HepG2 (cell line): ENCODE data around the gene UEVLD. TPM values are rescaled to one million over a fixed set of nuclear protein-coding genes. Genes with fewer than 3 reads are reported as not detected.

Experiments
- ATAC-seq: fragments of 200-7000 bp; cut with Tn5 transposase; 3 replicates; pipeline ENCODE4 v1.9.1; 2020; ENCODE audit warnings: mild to moderate bottlenecking, moderate library complexity
- BruUV-seq: library from RNA; stranded (reverse); fragments of 400-500 nt; replicated peaks from 2 replicates; lab custom pipeline; 2021; lab: Mats Ljungman, UMichigan
- CTCF ChIA-PET: fragments of 300-600 bp; formaldehyde crosslinking; extraction: SDS; loops from one replicate; lab custom pipeline; 2021; ENCODE audit warnings: low total read pairs, inconsistent platforms, low intra/inter-chr PET ratio; lab: Yijun Ruan, JAX
- POLR2A ChIA-PET: fragments of 350-600 bp; sonication (Branson Sonifier 250); formaldehyde crosslinking; loops from one replicate; lab custom pipeline; 2020; ENCODE audit warnings: antibody characterized with exemption, inconsistent platforms; lab: Yijun Ruan, JAX
- DNase-seq: peaks from one replicate; pipeline ENCODE4 v3.0.0-alpha.2; 2015; ENCODE audit warnings: low spot score
- FAIRE-seq: peaks from 3 replicates; lab custom pipeline; 2011; peaks lifted over from hg19 to GRCh38; lab: Jason Lieb, UNC
- H2AFZ ChIP-seq: one replicate; pipeline ENCODE4 v1.6.1; 2011; ENCODE audit warnings: low read length, inconsistent platforms
- H3K27ac ChIP-seq: fragments of 300-600 bp; 3 replicates; pipeline ENCODE4 v1.8.0; 2011; ENCODE audit warnings: mixed run types, mild to moderate bottlenecking, mixed read lengths, low read length, inconsistent platforms; ENCODE audit not compliant: insufficient read depth; ENCODE audit errors: extremely low read length
- H3K27me3 ChIP-seq, 2 experiments: fragments of 200-600 bp in 1 of 2; 2 replicates in 1 of 2; 3 replicates in 1 of 2; pipeline versions ENCODE4 v1.6.0 to v1.8.0; 2011; ENCODE audit warnings: low read length in 2 of 2, mild to moderate bottlenecking in 2 of 2, moderate library complexity in 2 of 2, inconsistent platforms in 1 of 2; ENCODE audit not compliant: insufficient read depth in 2 of 2, control insufficient read depth in 1 of 2
- H3K36me3 ChIP-seq, 2 experiments: fragments of 200-600 bp in 1 of 2; replicated peaks in 1 of 2; 2 replicates in 1 of 2; 3 replicates in 1 of 2; pipeline versions ENCODE4 v1.5.1 to v1.8.0; 2011; ENCODE audit warnings: low read length in 2 of 2, inconsistent platforms in 1 of 2; ENCODE audit not compliant: insufficient read depth in 2 of 2, control insufficient read depth in 1 of 2
- H3K4me1 ChIP-seq: 2 replicates; pipeline ENCODE4 v1.5.1; 2012; ENCODE audit warnings: low read length, inconsistent platforms; ENCODE audit not compliant: insufficient read depth
- H3K4me2 ChIP-seq: 2 replicates; pipeline ENCODE4 v1.6.0; 2011; ENCODE audit warnings: low read depth, low read length, inconsistent platforms
- H3K4me3 ChIP-seq, 3 experiments: fragments of 200-600 bp in 1 of 3; sonication (generic), shearing (Covaris generic) in 1 of 3; replicated peaks in 1 of 3; 2 replicates each; pipeline ENCODE4 v1.5.1; 2011 to 2016; ENCODE audit warnings: low read length in 3 of 3, inconsistent platforms in 2 of 3, low read depth in 2 of 3, mild to moderate bottlenecking in 2 of 3, control low read depth in 1 of 3, mixed read lengths in 1 of 3; ENCODE audit not compliant: insufficient read depth in 1 of 3
- H3K79me2 ChIP-seq: one replicate; pipeline ENCODE4 v1.6.1; 2011; ENCODE audit warnings: low read length, inconsistent platforms; ENCODE audit not compliant: insufficient read depth
- H3K9ac ChIP-seq: 2 replicates; pipeline ENCODE4 v1.6.0; 2011; ENCODE audit warnings: mild to moderate bottlenecking, low read depth, low read length, inconsistent platforms; ENCODE audit not compliant: insufficient read depth
- H3K9me3 ChIP-seq: 2 replicates; pipeline ENCODE4 v1.5.1; 2012; ENCODE audit warnings: mild to moderate bottlenecking, low read length
- H4K20me1 ChIP-seq: 2 replicates; pipeline ENCODE4 v1.6.0; 2011; ENCODE audit warnings: inconsistent platforms, mild to moderate bottlenecking, low read length, moderate library complexity; ENCODE audit not compliant: insufficient read depth
- ADNP ChIP-seq: sonication (generic); formaldehyde crosslinking; IDR thresholded peaks from 2 replicates; pipeline ENCODE4 v1.4.0; 2020; ENCODE audit warnings: missing genetic modification reagents
- ATF7-NPFF ChIP-seq: sonication (generic); formaldehyde crosslinking; IDR thresholded peaks from 2 replicates; pipeline ENCODE4 v1.8.1; 2023; ENCODE audit warnings: mild to moderate bottlenecking, low read depth, missing genetic modification reagents, moderate library complexity
- E2F2 ChIP-seq: sonication (generic); formaldehyde crosslinking; IDR thresholded peaks from 2 replicates; pipeline ENCODE4 v1.4.0; 2020; ENCODE audit warnings: missing genetic modification reagents, borderline replicate concordance
- FOXO1 ChIP-seq: sonication (generic); formaldehyde crosslinking; IDR thresholded peaks from 2 replicates; pipeline ENCODE4 v1.4.0; 2020; ENCODE audit warnings: missing genetic modification reagents
- GZF1 ChIP-seq: sonication (generic); formaldehyde crosslinking; IDR thresholded peaks from 2 replicates; pipeline ENCODE4 v1.5.1; 2020; ENCODE audit warnings: mild to moderate bottlenecking, missing genetic modification reagents
- MIER2 ChIP-seq: IDR thresholded peaks from 2 replicates; pipeline ENCODE4 v1.6.1; 2016; ENCODE audit warnings: missing biosample characterization, missing genetic modification reagents
- MXI1 ChIP-seq: IDR thresholded peaks from 3 replicates; pipeline ENCODE4 v1.6.1; 2012; ENCODE audit warnings: low read depth, low read length, inconsistent platforms, borderline replicate concordance
- PAF1 ChIP-seq: IDR thresholded peaks from 2 replicates; pipeline ENCODE4 v1.6.1; 2016; ENCODE audit warnings: missing genetic modification reagents, missing compliant biosample characterization
- POLR2A ChIP-seq, 2 experiments: IDR thresholded peaks; 2 replicates each; pipeline ENCODE4 v1.6.1; 2011; ENCODE audit warnings: low read depth in 2 of 2, low read length in 2 of 2, mild to moderate bottlenecking in 1 of 2, moderate library complexity in 1 of 2; ENCODE audit not compliant: insufficient read depth in 1 of 2
- SMAD9 ChIP-seq: sonication (generic); formaldehyde crosslinking; IDR thresholded peaks from 2 replicates; pipeline ENCODE4 v1.5.1; 2020; ENCODE audit warnings: mild to moderate bottlenecking, missing genetic modification reagents
- TFAP4 ChIP-seq: sonication (generic); IDR thresholded peaks from 2 replicates; pipeline ENCODE4 v1.6.1; 2016; ENCODE audit warnings: low read depth, borderline replicate concordance
- ZNF326 ChIP-seq: sonication (generic); formaldehyde crosslinking; IDR thresholded peaks from 2 replicates; pipeline ENCODE4 v1.4.0; 2020; ENCODE audit warnings: missing genetic modification reagents, borderline replicate concordance
- ZNF691 ChIP-seq: sonication (generic); formaldehyde crosslinking; IDR thresholded peaks from 2 replicates; pipeline ENCODE4 v1.4.0; 2020; ENCODE audit warnings: missing genetic modification reagents, low read depth, mild to moderate bottlenecking, borderline replicate concordance
- ZSCAN30 ChIP-seq: sonication (generic); formaldehyde crosslinking; IDR thresholded peaks from 2 replicates; pipeline ENCODE4 v1.5.0; 2020; ENCODE audit warnings: mild to moderate bottlenecking, missing genetic modification reagents
- WGBS: methylation state at CpG from one replicate; pipeline ENCODE4 v1.1.6; 2017; ENCODE audit warnings: low lambda C conversion rate; 5-methylcytosine and 5-hydroxymethylcytosine counted together
- in situ Hi-C: cut with HindIII; loops from 2 replicates; pipeline ENCODE4 v1.10.0; 2017; ENCODE audit warnings: low pct_unique_long_range_greater_than_20kb; ENCODE audit not compliant: extremely low pct_ligation_motif_present
- intact Hi-C: fragments of 100-400 bp; cut with micrococcal nuclease; formaldehyde crosslinking; loops from one replicate; pipeline ENCODE4 v1.10.0; 2022; ENCODE audit not compliant: unreplicated experiment
- polyA plus RNA-seq, 8 experiments: library from polyadenylated mRNA; depleted of rRNA in 3 of 8; stranded (reverse) in 7 of 8; unstranded in 1 of 8; fragments of >200 nt; fragmentation: Illumina TruSeq in 4 of 8; extraction: Trizol in 4 of 8; gene quantifications; 2 replicates each; pipeline versions ENCODE4 v1.2.1 to v1.2.3, GENCODE V29; 2011 to 2016; ENCODE audit warnings: low read depth in 4 of 8, missing spikeins in 1 of 8, mixed read lengths in 1 of 8; ENCODE audit not compliant: insufficient read depth in 1 of 8
- total RNA-seq, 5 experiments: library from RNA; depleted of rRNA; stranded (reverse); fragments of >200 nt; fragmentation: Illumina TruSeq; extraction: Trizol; gene quantifications; 2 replicates each; pipeline ENCODE4 v1.2.3, GENCODE V29; 2016; ENCODE audit warnings: low read depth in 1 of 5
- TF ChIP-seq, protein P1 (sequence below): sonication (generic); formaldehyde crosslinking; IDR thresholded peaks from 2 replicates; pipeline ENCODE4 v1.4.0; 2020; ENCODE audit warnings: missing genetic modification reagents
- TF ChIP-seq, protein P2 (sequence below): sonication (generic); formaldehyde crosslinking; IDR thresholded peaks from 2 replicates; pipeline ENCODE4 v1.8.0; 2022; ENCODE audit warnings: missing genetic modification reagents, low read depth, mild to moderate bottlenecking, borderline replicate concordance
- TF ChIP-seq, protein P3 (sequence below): sonication (generic); formaldehyde crosslinking; IDR thresholded peaks from 2 replicates; pipeline ENCODE4 v1.4.0; 2020; ENCODE audit warnings: missing genetic modification reagents, borderline replicate concordance

The UEVLD gene
- total and polyA plus RNA-seq, 2 of the 13 experiments (the other 11 are each of a cell fraction or from before 2014, with no cell fraction given): 5.7 to 13.7 TPM

- TF ChIP-seq FOXO1 (CRISPR knock-in tag) (peak; percentile 52; the same call in 1 of the 2 replicates), ZNF691 (CRISPR knock-in tag) (no peak), ADNP (CRISPR knock-in tag) (no peak)
- TF ChIP-seq, protein P1, sequence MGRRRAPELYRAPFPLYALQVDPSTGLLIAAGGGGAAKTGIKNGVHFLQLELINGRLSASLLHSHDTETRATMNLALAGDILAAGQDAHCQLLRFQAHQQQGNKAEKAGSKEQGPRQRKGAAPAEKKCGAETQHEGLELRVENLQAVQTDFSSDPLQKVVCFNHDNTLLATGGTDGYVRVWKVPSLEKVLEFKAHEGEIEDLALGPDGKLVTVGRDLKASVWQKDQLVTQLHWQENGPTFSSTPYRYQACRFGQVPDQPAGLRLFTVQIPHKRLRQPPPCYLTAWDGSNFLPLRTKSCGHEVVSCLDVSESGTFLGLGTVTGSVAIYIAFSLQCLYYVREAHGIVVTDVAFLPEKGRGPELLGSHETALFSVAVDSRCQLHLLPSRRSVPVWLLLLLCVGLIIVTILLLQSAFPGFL (CRISPR knock-in tag): no peak
These were observed 64.3 kb downstream of the UEVLD start (continued) for GRCh38 chr11:18524248-18524647.

GRCh38 chr11:18523084-18523483 is 65.5 kb downstream of the UEVLD start:
- no peaks in the 10 kb centered on the region; a peak in 1 of 5 replicates for H3K27me3 ChIP-seq
- no peak overlapping the region for H3K4me3 ChIP-seq
- no peak for FAIRE-seq
- no peak overlapping the region for H3K9ac ChIP-seq
- peaks cover 42% of the 10 kb centered on the region for H3K79me2 ChIP-seq
- in situ Hi-C loops: no loop called here
- H3K27ac ChIP-seq: no peak overlapping the region
- H3K9me3 ChIP-seq: no peaks in the 10 kb centered on the region
- no peak for DNase-seq
- WGBS: 94% methylated on average over 3 of the region's 3 CpGs
- no peak overlapping the region for H3K4me2 ChIP-seq
- CTCF ChIA-PET: no interaction called here
- BruUV-seq: no TSS peak
- ATAC-seq: no peak
- 0 out of 2 replicates have a peak, but pooled peaks cover 2% of the 10 kb centered on the region for H4K20me1 ChIP-seq
- peaks cover 32% of the 10 kb centered on the region for H3K4me1 ChIP-seq
- H3K36me3 ChIP-seq: peaks cover 1 to 2% of the 10 kb centered on the region in 2 experiments; a peak in 1 of 5 replicates
- intact Hi-C loops: loop anchor here (10.0 kb wide), 1 partner anchor 128 kb away; the partner anchor contains the start of gene LDHA
- POLR2A ChIA-PET: interaction anchor here (0.8 to 2.5 kb wide), 2 partner anchors 113 to 127 kb away, joined by 3 to 7 read pairs; no protein-coding TSS in a partner anchor
- H2AFZ ChIP-seq: no peak overlapping the region
- no peak for TF ChIP-seq SMAD9 (CRISPR knock-in tag)
- TF ChIP-seq POLR2A (IDR thresholded peaks at IDR 0.05; ENCODE audit: insufficient read depth in 1 of 2, low read depth in 2 of 2, low read length in 2 of 2): no peak
- no peak for TF ChIP-seq TFAP4
- no peak for TF ChIP-seq ATF7-NPFF (CRISPR knock-in tag)
- TF ChIP-seq, protein P2, sequence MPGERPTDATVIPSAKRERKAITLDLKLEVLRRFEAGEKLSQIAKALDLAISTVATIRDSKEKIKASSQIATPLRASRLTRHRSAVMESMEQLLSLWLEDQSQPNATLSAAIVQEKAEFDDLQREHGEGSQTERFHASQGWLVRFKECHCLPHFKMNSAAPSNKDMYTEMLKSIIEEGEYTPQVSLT (CRISPR knock-in tag): no peak
- TF ChIP-seq GZF1: no peak
- no peak for TF ChIP-seq ZNF326 (CRISPR knock-in tag)
- no peak for TF ChIP-seq MIER2 (CRISPR knock-in tag)
- TF ChIP-seq, protein P3, sequence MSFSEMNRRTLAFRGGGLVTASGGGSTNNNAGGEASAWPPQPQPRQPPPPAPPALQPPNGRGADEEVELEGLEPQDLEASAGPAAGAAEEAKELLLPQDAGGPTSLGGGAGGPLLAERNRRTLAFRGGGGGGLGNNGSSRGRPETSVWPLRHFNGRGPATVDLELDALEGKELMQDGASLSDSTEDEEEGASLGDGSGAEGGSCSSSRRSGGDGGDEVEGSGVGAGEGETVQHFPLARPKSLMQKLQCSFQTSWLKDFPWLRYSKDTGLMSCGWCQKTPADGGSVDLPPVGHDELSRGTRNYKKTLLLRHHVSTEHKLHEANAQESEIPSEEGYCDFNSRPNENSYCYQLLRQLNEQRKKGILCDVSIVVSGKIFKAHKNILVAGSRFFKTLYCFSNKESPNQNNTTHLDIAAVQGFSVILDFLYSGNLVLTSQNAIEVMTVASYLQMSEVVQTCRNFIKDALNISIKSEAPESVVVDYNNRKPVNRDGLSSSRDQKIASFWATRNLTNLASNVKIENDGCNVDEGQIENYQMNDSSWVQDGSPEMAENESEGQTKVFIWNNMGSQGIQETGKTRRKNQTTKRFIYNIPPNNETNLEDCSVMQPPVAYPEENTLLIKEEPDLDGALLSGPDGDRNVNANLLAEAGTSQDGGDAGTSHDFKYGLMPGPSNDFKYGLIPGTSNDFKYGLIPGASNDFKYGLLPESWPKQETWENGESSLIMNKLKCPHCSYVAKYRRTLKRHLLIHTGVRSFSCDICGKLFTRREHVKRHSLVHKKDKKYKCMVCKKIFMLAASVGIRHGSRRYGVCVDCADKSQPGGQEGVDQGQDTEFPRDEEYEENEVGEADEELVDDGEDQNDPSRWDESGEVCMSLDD (CRISPR knock-in tag): no peak
- no peak for TF ChIP-seq PAF1 (CRISPR knock-in tag)
- no peak for TF ChIP-seq MXI1
- TF ChIP-seq ZSCAN30 (CRISPR knock-in tag): no peak
- TF ChIP-seq E2F2: no peak
